ENCODE measurements around the gene ANKFY1. TPM values are rescaled to one million over a fixed set of nuclear protein-coding genes. Genes with fewer than 3 reads are reported as not detected.

Gene ANKFY1
- total and polyA plus RNA-seq, 9 of the 15 experiments (the other 6 are each of a cell fraction or from before 2014, with no cell fraction given): 4.3 to 25.6 (median 12.2) TPM

GRCh38 chr17:4161192-4161966 is 102.4 kb downstream of the ANKFY1 start:
- Histone ChIP-seq H3K4me3 (no peak overlapping the region), H3K4me2 (ENCODE audit: insufficient read depth, low read length) (peak overlapping the region; percentile 3; the same call in 1 of the 2 replicates)
- TF ChIP-seq ZNF324 (CRISPR knock-in tag; IDR thresholded peaks at IDR 0.05) (peak; percentile 61), TCF7 (IDR thresholded peaks at IDR 0.05; ENCODE audit: borderline replicate concordance) (no peak), CBFA2T3 (IDR thresholded peaks at IDR 0.05) (peak; percentile 15; the same call in 1 of the 2 replicates), CEBPG (CRISPR knock-in tag; IDR thresholded peaks at IDR 0.05) (peak; percentile 59; the same call in 1 of the 2 replicates), CEBPG (tag; conservative IDR thresholded peaks at IDR 0.05 in 1 of 2, IDR thresholded peaks at IDR 0.05 in 1 of 2) (peak; percentile 57 to 65), SMARCA4 (IDR thresholded peaks at IDR 0.05) (peak; percentile 21; the same call in 1 of the 2 replicates), ZKSCAN1 (IDR thresholded peaks at IDR 0.05; ENCODE audit: low read depth, low read length) (peak; percentile 25; the same call in 1 of the 2 replicates), ETV6 (IDR thresholded peaks at IDR 0.05; ENCODE audit: borderline replicate concordance in 1 of 2, low read depth in 2 of 2, low read length in 1 of 2) (no peak), ETV6 (CRISPR knock-in tag; IDR thresholded peaks at IDR 0.05; ENCODE audit: borderline replicate concordance) (no peak), MECOM (CRISPR knock-in tag; IDR thresholded peaks at IDR 0.05) (no peak), DPF2 (IDR thresholded peaks at IDR 0.05) (peak; percentile 33; the same call in 1 of the 2 replicates), CTBP1 (IDR thresholded peaks at IDR 0.05; ENCODE audit: borderline replicate concordance) (0 out of 2 replicates have a peak, but pooled peaks have one; percentile 14)
- TF ChIP-seq, protein P1, sequence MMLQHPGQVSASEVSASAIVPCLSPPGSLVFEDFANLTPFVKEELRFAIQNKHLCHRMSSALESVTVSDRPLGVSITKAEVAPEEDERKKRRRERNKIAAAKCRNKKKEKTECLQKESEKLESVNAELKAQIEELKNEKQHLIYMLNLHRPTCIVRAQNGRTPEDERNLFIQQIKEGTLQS (IDR thresholded peaks at IDR 0.05): peak; percentile 68
- TF ChIP-seq, protein P1 (CRISPR knock-in tag; conservative IDR thresholded peaks at IDR 0.05): no peak
- TF ChIP-seq, protein P2, sequence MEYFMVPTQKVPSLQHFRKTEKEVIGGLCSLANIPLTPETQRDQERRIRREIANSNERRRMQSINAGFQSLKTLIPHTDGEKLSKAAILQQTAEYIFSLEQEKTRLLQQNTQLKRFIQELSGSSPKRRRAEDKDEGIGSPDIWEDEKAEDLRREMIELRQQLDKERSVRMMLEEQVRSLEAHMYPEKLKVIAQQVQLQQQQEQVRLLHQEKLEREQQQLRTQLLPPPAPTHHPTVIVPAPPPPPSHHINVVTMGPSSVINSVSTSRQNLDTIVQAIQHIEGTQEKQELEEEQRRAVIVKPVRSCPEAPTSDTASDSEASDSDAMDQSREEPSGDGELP (CRISPR knock-in tag; IDR thresholded peaks at IDR 0.05; ENCODE audit: borderline replicate concordance): peak; percentile 45; the same call in 1 of the 2 replicates

More at GRCh38 chr17:4161192-4161966, 102.4 kb downstream of the ANKFY1 start:
- H3K27ac ChIP-seq (ENCODE audit: extremely low read depth, low read depth, low read length): no peak overlapping the region; the same call in 2 of the 3 replicates
- CTCF ChIA-PET (ENCODE audit: low intra/inter-chr PET ratio): no interaction called here
- 51% methylated on average over 7 of the region's 7 CpGs for WGBS (ENCODE audit: insufficient coverage, low coverage, missing lambda C conversion rate)
- BruUV-seq (replicated peaks): no TSS peak
- no peak overlapping the region; the same call in 1 of the 2 replicates for H2AFZ ChIP-seq (ENCODE audit: low read depth, low read length)
- no peak overlapping the region for H3K9ac ChIP-seq (ENCODE audit: insufficient read depth in 1 of 2, low read depth in 2 of 2, low read length in 2 of 2)
- no peaks in the 10 kb centered on the region for H3K9me3 ChIP-seq (replicated peaks; ENCODE audit: control insufficient read depth, insufficient read depth, low read depth, low read length)
- peaks cover 5% of the 10 kb centered on the region; the same call in 1 of the 3 replicates for H3K36me3 ChIP-seq (ENCODE audit: control insufficient read depth, insufficient read depth, low read length)
- FAIRE-seq: peak; percentile 23
- POLR2A ChIA-PET: interaction anchor here (1.1 to 1.5 kb wide), 3 partner anchors 15 to 19 kb away, joined by 3 to 4 read pairs (median 4); partner anchors contain the start of genes CYB5D2 and ZZEF1
- H4K20me1 ChIP-seq (replicated peaks; ENCODE audit: control insufficient read depth, insufficient read depth, low read length): no peaks in the 10 kb centered on the region
- ATAC-seq: peak; percentile 60
- H3K79me2 ChIP-seq (ENCODE audit: control insufficient read depth, insufficient read depth, low read length): no peaks in the 10 kb centered on the region
- H3K27me3 ChIP-seq (ENCODE audit: control insufficient read depth in 2 of 2, insufficient read depth in 2 of 2, low read length in 2 of 2): no peaks in the 10 kb centered on the region
- in situ Hi-C loops (cut with MboI) (no loop called here), intact Hi-C loops (cut with micrococcal nuclease) (no loop called here)
- no peaks in the 10 kb centered on the region for H3K9me1 ChIP-seq (ENCODE audit: control insufficient read depth, insufficient read depth, low read length)
- H3K4me1 ChIP-seq (replicated peaks in 1 of 2; ENCODE audit: control insufficient read depth in 2 of 2, insufficient read depth in 2 of 2, low read length in 2 of 2): peaks cover 14 to 26% of the 10 kb centered on the region in 2 experiments; a peak in 4 of 5 replicates
- peak; percentile 25 to 42 (median 34) for DNase-seq (ENCODE audit: extremely low read depth in 1 of 4, low spot score in 3 of 4)

Measured in K562 (cell line).